Thyroid gland (tissue), 4 donors: ENCODE data around the gene ARPC4. TPM values are rescaled to one million over a fixed set of nuclear protein-coding genes. Genes with fewer than 3 reads are reported as not detected.
"Not testable (repeated sequence)": the region's sequence is repeated elsewhere in the genome, so short reads cannot be mapped to it uniquely, and the experiment has no call there.

Experiments
- DNase-seq, 2 donors: peaks; one replicate each; pipeline ENCODE4 v3.0.0-alpha.2; 2019
- H3K27ac ChIP-seq, 3 donors: fragments of 200-600 bp; sonication (generic); 1 replicate in 2 of 3; 2 replicates in 1 of 3; pipeline ENCODE4 v1.5.1; 2016 to 2019; ENCODE audit warnings: mild to moderate bottlenecking in 1 of 3, moderate library complexity in 1 of 3
- H3K27me3 ChIP-seq: fragments of 200-600 bp; sonication (generic); one replicate; pipeline ENCODE4 v1.5.1; 2019
- H3K36me3 ChIP-seq, 2 donors: fragments of 200-600 bp; sonication (generic); one replicate each; pipeline ENCODE4 v1.5.1; 2016 to 2019
- H3K4me1 ChIP-seq, 2 donors: fragments of 200-600 bp; sonication (generic); one replicate each; pipeline ENCODE4 v1.5.1; 2017 to 2019
- H3K4me3 ChIP-seq, 3 donors: fragments of 200-600 bp; sonication (generic); replicated peaks in 1 of 3; 1 replicate in 2 of 3; 2 replicates in 1 of 3; pipeline ENCODE4 v1.5.1; 2016; ENCODE audit warnings: mild to moderate bottlenecking in 1 of 3
- H3K9me3 ChIP-seq: fragments of 200-600 bp; sonication (generic); one replicate; pipeline ENCODE4 v1.5.1; 2017
- POLR2A ChIP-seq, 2 donors: fragments of 450-650 bp; IDR thresholded peaks; one replicate each; pipeline ENCODE4 v1.6.1; 2017; ENCODE audit warnings: antibody characterized with exemption in 2 of 2, mild to moderate bottlenecking in 2 of 2, moderate library complexity in 1 of 2
- WGBS, 2 donors: methylation state at CpG; one replicate each; pipeline ENCODE4 v1.1.5; 2017; 5-methylcytosine and 5-hydroxymethylcytosine counted together
- intact Hi-C: fragments of 100-400 bp; cut with DNase I; formaldehyde crosslinking; loops from one replicate; pipeline ENCODE4 v1.15.1; 2023
- total RNA-seq, 4 donors: library from RNA; depleted of rRNA; stranded (reverse); fragments of >200 nt; gene quantifications; one replicate each; pipeline ENCODE4 v1.2.3, GENCODE V29; 2016
- TF ChIP-seq, protein P1 (sequence below), 6 experiments: fragments of 200-600 bp in 3 of 6; fragments of 450-650 bp in 3 of 6; sonication (generic) in 3 of 6; IDR thresholded peaks; one replicate each; pipeline ENCODE4 v1.5.1; 2016 to 2019; ENCODE audit warnings: antibody characterized with exemption in 6 of 6, mild to moderate bottlenecking in 2 of 6, inconsistent platforms in 1 of 6, moderate library complexity in 1 of 6

Gene ARPC4
- total RNA-seq, 4 donors from 2014 or later, result 155 to 232 (median 187) TPM

DNA sequence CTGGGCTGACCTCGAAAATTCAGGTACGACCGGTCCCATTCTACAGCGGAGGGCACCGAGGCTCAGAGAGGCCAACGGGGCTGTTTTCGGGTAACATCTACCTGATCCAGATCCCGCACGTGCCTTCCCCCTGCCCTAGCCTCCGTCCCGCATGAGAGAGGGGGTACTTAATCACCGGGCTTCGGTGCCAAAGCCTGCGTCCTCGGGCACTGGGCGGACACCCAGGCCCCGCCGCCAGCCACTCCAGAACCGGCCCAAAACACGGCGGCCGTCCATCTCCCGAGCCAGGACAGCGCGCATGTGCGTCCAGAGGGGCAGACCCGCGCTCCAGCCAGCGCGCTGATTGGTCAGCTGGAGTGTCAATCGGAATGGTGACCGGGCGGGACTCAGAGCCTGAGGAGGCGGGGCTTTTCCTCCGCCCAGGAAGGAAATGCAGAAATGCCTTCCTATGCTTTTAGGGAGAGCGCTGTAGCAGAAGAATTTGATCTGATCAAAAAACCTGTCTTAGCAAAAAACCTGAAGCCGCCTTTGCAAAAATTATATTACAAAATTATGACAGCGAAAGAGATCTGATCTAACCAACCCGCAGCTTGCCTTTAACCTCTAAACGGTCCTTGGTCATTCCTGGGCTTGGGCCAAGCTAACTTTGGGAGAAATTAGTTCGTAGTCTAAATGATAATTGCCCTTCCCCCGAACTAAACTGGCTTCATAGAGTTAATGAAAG, 51.0 kb downstream of the ARPC4 start, which contains the start of gene RPUSD3:
RPUSD3 (minus strand) TSS at position 294 of the 724 bp plus-strand sequence; CDS start at position 276, 18 bp downstream.
- peaks cover 6 to 14% of the 10 kb centered on the region in 2 donors for H3K4me1 ChIP-seq
- no peaks in the 10 kb centered on the region for H3K9me3 ChIP-seq
- peaks cover 9 to 15% of the 10 kb centered on the region in 2 donors for H3K36me3 ChIP-seq
- H3K4me3 ChIP-seq, result peak within 1 kb of the TSS; percentile 11 to 63 (median 57)
- H3K27me3 ChIP-seq, result no peaks in the 10 kb centered on the region
- DNase-seq, result peak; percentile 97 to 98
- intact Hi-C loops, result no loop called here
- peak within 1 kb of the TSS; percentile 29 to 78 (median 75) for H3K27ac ChIP-seq
- TF ChIP-seq, protein P1, sequence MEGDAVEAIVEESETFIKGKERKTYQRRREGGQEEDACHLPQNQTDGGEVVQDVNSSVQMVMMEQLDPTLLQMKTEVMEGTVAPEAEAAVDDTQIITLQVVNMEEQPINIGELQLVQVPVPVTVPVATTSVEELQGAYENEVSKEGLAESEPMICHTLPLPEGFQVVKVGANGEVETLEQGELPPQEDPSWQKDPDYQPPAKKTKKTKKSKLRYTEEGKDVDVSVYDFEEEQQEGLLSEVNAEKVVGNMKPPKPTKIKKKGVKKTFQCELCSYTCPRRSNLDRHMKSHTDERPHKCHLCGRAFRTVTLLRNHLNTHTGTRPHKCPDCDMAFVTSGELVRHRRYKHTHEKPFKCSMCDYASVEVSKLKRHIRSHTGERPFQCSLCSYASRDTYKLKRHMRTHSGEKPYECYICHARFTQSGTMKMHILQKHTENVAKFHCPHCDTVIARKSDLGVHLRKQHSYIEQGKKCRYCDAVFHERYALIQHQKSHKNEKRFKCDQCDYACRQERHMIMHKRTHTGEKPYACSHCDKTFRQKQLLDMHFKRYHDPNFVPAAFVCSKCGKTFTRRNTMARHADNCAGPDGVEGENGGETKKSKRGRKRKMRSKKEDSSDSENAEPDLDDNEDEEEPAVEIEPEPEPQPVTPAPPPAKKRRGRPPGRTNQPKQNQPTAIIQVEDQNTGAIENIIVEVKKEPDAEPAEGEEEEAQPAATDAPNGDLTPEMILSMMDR (IDR thresholded peaks at IDR 0.05), result no peak
- peak in 1 of 2 donors; percentile 93 for TF ChIP-seq POLR2A (IDR thresholded peaks at IDR 0.05)
- WGBS, 2 donors, result 0% methylated on average over 9 to 20 of the region's 42 CpGs

DNA sequence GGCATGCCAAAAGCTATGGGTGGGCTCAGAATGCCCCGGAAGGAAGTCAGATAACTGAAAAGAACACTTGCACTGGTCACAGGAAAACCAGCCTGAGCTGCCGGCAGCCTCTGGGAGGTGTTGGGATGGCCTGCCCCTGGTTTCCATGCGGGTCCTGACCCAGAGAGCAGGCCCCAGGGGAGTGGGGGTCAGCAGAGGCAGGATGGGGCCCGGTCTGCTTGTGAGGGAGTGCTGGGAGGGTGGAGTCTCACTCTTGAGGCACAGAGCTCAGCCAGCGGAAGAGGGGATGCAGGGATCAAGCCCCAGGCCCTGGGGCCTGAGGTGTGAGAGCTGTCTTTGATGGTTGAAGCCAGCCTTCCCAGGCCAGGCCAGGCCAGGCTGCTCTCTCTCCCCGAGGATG, 53.3 kb downstream of the ARPC4 start:
- no peak overlapping the region for H3K27ac ChIP-seq
- DNase-seq, result no peak
- intact Hi-C loops, result no loop called here
- H3K4me3 ChIP-seq, result no peak overlapping the region
- no peaks in the 10 kb centered on the region for H3K9me3 ChIP-seq
- peaks cover 6 to 14% of the 10 kb centered on the region in 2 donors for H3K4me1 ChIP-seq
- peaks cover 6% of the 10 kb centered on the region in 2 donors for H3K36me3 ChIP-seq
- TF ChIP-seq, protein P1 (IDR thresholded peaks at IDR 0.05), result no peak
- TF ChIP-seq POLR2A (IDR thresholded peaks at IDR 0.05), result no peak
- WGBS, 2 donors, result 59 to 91% methylated on average over 5 to 6 of the region's 6 CpGs
- no peaks in the 10 kb centered on the region for H3K27me3 ChIP-seq

DNA sequence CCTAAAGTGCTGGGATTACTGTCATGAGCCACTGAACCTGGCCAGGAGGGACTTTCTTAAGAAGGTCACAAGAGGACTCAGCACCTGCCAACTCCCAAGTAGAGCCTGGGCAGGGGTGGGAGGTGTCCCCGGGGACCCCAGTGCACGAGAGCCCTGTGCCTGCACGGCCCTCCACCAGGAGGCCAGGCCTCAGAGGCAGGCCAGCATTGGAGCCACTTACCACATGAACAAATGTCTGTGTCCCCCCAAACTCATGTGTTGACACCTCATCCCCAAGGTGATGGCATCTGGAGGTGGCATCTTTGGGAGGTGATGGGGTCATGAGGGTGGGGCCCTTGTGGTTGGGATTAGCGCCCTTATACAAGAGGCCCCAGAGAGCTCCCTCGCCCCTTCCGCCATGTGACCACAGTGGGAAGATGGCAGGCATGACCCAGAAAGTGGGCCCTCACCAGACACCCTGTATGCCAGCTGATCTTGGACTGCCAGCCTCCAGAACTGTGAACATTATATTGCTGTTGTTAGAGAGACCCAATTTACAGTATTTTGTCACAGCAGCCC, 54.1 kb downstream of the ARPC4 start:
- no peak for TF ChIP-seq POLR2A (IDR thresholded peaks at IDR 0.05)
- TF ChIP-seq, protein P1 (IDR thresholded peaks at IDR 0.05), result no peak
- Histone ChIP-seq H3K36me3 (no peaks in the 10 kb centered on the region), H3K27ac (no peak overlapping the region), H3K4me1 (peaks cover 6 to 17% of the 10 kb centered on the region in 2 donors), H3K27me3 (no peaks in the 10 kb centered on the region), H3K9me3 (no peaks in the 10 kb centered on the region), H3K4me3 (no peak overlapping the region)
- intact Hi-C loops, result no loop called here
- no peak for DNase-seq
- 90 to 96% methylated on average over 6 of the region's 6 CpGs for WGBS, 2 donors

DNA sequence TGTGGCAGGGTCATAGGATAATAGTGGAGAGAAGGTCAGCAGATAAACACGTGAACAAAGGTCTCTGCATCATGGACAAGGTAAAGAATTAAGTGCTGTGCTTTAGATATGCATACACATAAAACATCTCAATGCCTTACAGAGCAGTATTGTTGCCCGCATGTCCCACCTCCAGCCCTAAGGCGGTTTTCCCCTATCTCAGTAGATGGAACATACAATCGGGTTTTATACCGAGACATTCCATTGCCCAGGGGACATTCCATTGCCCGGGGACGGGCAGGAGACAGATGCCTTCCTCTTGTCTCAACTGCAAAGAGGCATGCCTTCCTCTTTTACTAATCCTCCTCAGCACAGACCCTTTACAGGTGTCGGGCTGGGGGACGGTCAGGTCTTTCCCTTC, 55.0 kb downstream of the ARPC4 start:
- H3K9me3 ChIP-seq, H3K36me3 ChIP-seq, H3K4me3 ChIP-seq, H3K27me3 ChIP-seq, DNase-seq, intact Hi-C loops: not testable (repeated sequence)
- H3K27ac ChIP-seq, result peak overlapping the region in 1 of 3 donors; percentile 5
- H3K4me1 ChIP-seq, result peaks cover 7 to 18% of the 10 kb centered on the region in 2 donors
- 50 to 58% methylated on average over 8 to 9 of the region's 9 CpGs for WGBS, 2 donors

DNA sequence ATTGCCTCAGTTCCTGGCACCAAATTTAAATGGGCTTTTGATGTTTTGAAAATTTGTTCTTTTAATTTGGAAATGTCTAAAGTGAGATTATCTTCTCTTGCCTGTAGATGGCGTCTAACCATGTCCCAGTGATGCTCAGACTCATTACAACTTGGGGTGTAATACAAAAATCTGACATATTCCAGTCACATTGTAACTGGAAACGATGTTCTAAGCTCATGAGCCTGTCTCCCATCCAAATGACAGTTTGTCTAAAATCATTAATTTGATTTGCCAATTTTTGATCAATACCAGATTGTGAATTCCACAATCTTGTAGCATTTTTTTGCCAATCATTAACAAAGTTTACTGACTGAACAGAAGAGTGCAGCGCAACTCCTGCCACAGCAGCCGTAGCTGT, 56.0 kb downstream of the ARPC4 start:
- H3K4me3 ChIP-seq, intact Hi-C loops, DNase-seq, H3K9me3 ChIP-seq, H3K36me3 ChIP-seq, H3K27me3 ChIP-seq, H3K27ac ChIP-seq: not testable (repeated sequence)
- 38 to 40% methylated on average over 4 of the region's 4 CpGs for WGBS, 2 donors
- TF ChIP-seq, protein P1 (IDR thresholded peaks at IDR 0.05), result peak; percentile 30 to 68 (median 47)
- H3K4me1 ChIP-seq, result peaks cover 3 to 16% of the 10 kb centered on the region in 2 donors

DNA sequence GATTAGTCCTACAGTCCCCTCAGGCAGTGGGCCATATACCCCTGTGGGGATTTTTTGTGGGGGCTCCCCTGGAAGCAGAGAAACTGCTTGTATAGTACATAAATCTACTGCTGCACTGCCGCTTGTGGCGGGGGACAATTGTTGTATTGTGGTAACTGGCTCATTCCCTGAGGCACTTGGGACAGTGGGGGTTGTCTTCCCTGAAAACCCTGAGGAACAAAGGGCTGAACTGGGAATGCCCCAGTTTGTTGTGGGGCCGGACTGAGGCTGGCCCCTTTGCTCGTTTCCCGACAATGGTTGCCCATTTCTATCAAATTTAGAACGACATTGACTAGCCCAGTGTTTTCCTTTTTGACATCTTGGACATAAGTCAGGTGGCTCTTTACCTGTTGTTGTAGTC, 58.5 kb downstream of the ARPC4 start:
- WGBS, 2 donors, result 78 to 85% methylated on average over 6 of the region's 6 CpGs
- DNase-seq, H3K9me3 ChIP-seq, H3K36me3 ChIP-seq, H3K27ac ChIP-seq, intact Hi-C loops, H3K27me3 ChIP-seq, H3K4me3 ChIP-seq: not testable (repeated sequence)
- H3K4me1 ChIP-seq, result peaks cover 3 to 21% of the 10 kb centered on the region in 2 donors

DNA sequence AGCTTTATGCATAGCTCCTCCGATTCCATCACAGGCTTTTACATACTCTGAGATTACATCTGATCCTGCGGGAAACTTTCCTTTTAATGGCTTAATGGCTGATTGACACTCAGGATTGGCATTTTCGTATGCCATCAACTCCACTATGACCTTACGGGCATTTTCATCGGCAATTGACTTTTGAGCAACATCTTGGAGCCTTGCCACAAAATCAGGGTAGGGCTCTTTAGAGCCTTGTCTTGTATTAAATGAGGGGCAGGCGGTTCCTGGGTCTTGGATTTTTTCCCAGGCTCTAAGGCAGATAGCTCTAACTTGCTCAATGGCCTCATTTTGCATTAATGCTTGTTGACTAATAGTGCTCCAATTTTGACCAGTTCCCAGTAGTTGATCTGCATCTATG, 59.0 kb downstream of the ARPC4 start:
- H3K4me3 ChIP-seq, H3K27ac ChIP-seq, H3K9me3 ChIP-seq, H3K27me3 ChIP-seq, intact Hi-C loops, H3K36me3 ChIP-seq: not testable (repeated sequence)
- peaks cover 3 to 21% of the 10 kb centered on the region in 2 donors for H3K4me1 ChIP-seq
- peak; percentile 42 to 58 for DNase-seq
- 29 to 33% methylated on average over 6 of the region's 6 CpGs for WGBS, 2 donors
